ENCODE measurements around the gene BATF. TPM values are rescaled to one million over a fixed set of nuclear protein-coding genes. Genes with fewer than 3 reads are reported as not detected.

BATF gene
- total RNA-seq, 1 experiment from 2014 or later: 1.7 TPM

DNA sequence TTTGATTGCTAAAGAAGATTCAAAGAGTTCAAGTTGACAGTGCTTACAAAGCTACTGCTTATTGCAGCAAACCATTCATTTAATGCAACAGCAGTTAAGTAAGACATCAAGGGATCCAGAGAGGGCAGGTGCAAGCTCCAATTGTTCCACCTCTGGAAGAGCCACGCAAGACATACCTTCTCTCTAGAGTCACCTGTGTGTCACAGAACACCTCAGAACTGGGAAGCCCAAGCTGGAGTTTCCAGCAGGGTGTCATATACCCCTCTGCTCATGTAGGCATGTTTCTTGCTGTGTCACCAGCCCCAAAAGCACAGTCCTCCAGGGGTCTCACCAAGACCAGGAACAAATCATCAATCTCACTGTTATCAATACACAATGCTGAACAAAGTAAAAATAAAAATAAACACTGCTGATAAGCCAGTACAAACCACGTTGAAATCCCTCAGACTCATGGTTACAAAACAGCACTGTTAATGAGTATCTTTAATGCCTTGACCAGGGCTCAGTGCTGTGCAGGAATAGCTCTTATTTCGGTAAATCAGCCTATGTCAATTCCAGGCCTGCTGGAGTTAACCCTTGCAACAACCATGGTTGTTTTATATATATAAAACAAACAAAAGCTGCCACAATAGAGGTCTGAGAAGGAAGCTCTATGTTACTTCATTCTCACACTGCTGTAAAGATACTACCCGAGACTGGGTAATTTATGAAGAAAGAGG lies 37.4 kb upstream of the BATF start:
- BruUV-seq (replicated peaks): no TSS peak
- CTCF ChIA-PET: interaction anchor here (0.6 to 1.5 kb wide), 4 partner anchors 55 to 177 kb away, joined by 3 to 7 read pairs (median 4); no protein-coding TSS in a partner anchor

DNA sequence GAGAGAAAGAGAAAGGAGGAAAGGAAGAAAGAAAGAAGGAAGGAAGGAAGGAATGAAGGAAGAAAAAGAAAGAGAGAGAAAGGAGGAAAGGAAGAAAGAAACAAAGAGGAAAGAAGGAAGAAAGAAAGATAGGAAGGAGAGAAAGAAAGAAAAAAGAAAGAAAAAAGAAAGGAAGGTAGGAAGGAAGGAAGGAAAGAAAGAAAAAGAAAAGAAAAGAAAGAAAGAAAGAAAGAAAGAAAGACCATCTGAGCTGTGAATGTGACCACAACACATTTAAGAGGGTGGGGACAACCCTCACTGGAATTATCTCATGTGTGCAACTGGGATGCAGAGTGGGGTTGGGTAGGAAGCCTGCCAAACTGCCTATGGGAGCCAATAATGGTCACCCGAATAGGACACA lies 36.0 kb upstream of the BATF start:
- TF ChIP-seq CTCF (IDR thresholded peaks at IDR 0.05; ENCODE audit: insufficient read depth in 1 of 2, low read depth in 1 of 2, low read length in 1 of 2, severe bottlenecking in 1 of 2, unreplicated experiment in 1 of 2): no peak
- H3K27ac Mint-ChIP-seq (ENCODE audit: unreplicated experiment): no peak overlapping the region
- H3K27me3 ChIP-seq (replicated peaks; ENCODE audit: control insufficient read depth, insufficient read depth, low read length): no peaks in the 10 kb centered on the region
- intact Hi-C loops (cut with micrococcal nuclease; ENCODE audit: unreplicated experiment): no loop called here
- H3K36me3 ChIP-seq (ENCODE audit: control insufficient read depth, insufficient read depth, low read length): no peaks in the 10 kb centered on the region
- H3K9me3 Mint-ChIP-seq (ENCODE audit: unreplicated experiment): no peaks in the 10 kb centered on the region
- H3K4me3 ChIP-seq (ENCODE audit: low read depth, low read length): no peak overlapping the region
- no peak for DNase-seq
- H3K4me1 Mint-ChIP-seq (ENCODE audit: low read depth, unreplicated experiment): no peaks in the 10 kb centered on the region
- no peaks in the 10 kb centered on the region for H3K36me3 Mint-ChIP-seq (ENCODE audit: insufficient read depth, unreplicated experiment)
- no peaks in the 10 kb centered on the region for H3K4me1 ChIP-seq
- ChIA-PET POLR2A (no interaction called here), CTCF (interaction anchor here (0.8 kb wide), 1 partner anchor 19 kb away, joined by 3 read pairs; no protein-coding TSS in a partner anchor)
- H3K9me3 ChIP-seq: no peaks in the 10 kb centered on the region
- H3K4me3 Mint-ChIP-seq (ENCODE audit: unreplicated experiment): no peak overlapping the region
- no TSS peak for BruUV-seq (replicated peaks)
- no peaks in the 10 kb centered on the region for H3K27me3 Mint-ChIP-seq (ENCODE audit: insufficient read depth, unreplicated experiment)

More for the DNA sequence above, 37.4 kb upstream of the BATF start:
- no peak for TF ChIP-seq CTCF (IDR thresholded peaks at IDR 0.05; ENCODE audit: insufficient read depth in 1 of 2, low read depth in 1 of 2, low read length in 1 of 2, severe bottlenecking in 1 of 2, unreplicated experiment in 1 of 2)
- no peaks in the 10 kb centered on the region for H3K36me3 Mint-ChIP-seq (ENCODE audit: insufficient read depth, unreplicated experiment)
- Histone ChIP-seq H3K9me3 (no peaks in the 10 kb centered on the region), H3K4me3 (ENCODE audit: low read depth, low read length) (no peak overlapping the region), H3K4me1 (no peaks in the 10 kb centered on the region), H3K27me3 (replicated peaks; ENCODE audit: control insufficient read depth, insufficient read depth, low read length) (no peaks in the 10 kb centered on the region), H3K36me3 (ENCODE audit: control insufficient read depth, insufficient read depth, low read length) (no peaks in the 10 kb centered on the region)
- H3K9me3 Mint-ChIP-seq (ENCODE audit: unreplicated experiment): no peaks in the 10 kb centered on the region
- no peaks in the 10 kb centered on the region for H3K27me3 Mint-ChIP-seq (ENCODE audit: insufficient read depth, unreplicated experiment)
- POLR2A ChIA-PET: no interaction called here
- no peak overlapping the region for H3K4me3 Mint-ChIP-seq (ENCODE audit: unreplicated experiment)
- intact Hi-C loops (cut with micrococcal nuclease; ENCODE audit: unreplicated experiment): no loop called here
- H3K27ac Mint-ChIP-seq (ENCODE audit: unreplicated experiment): no peak overlapping the region
- DNase-seq: peak in 1 of 2 experiments; percentile 21
- H3K4me1 Mint-ChIP-seq (ENCODE audit: low read depth, unreplicated experiment): peaks cover 4% of the 10 kb centered on the region

GRCh38 chr14:75487155-75487671 lies 35.1 kb upstream of the BATF start:
- H3K36me3 Mint-ChIP-seq (ENCODE audit: insufficient read depth, unreplicated experiment): no peaks in the 10 kb centered on the region
- no peak for TF ChIP-seq CTCF (IDR thresholded peaks at IDR 0.05; ENCODE audit: insufficient read depth in 1 of 2, low read depth in 1 of 2, low read length in 1 of 2, severe bottlenecking in 1 of 2, unreplicated experiment in 1 of 2)
- ChIA-PET POLR2A (no interaction called here), CTCF (interaction anchor here (0.7 to 2.4 kb wide), 3 partner anchors 20 to 179 kb away, joined by 3 to 18 read pairs (median 3); no protein-coding TSS in a partner anchor)
- H3K4me1 ChIP-seq: no peaks in the 10 kb centered on the region
- no peak overlapping the region for H3K4me3 ChIP-seq (ENCODE audit: low read depth, low read length)
- H3K4me3 Mint-ChIP-seq (ENCODE audit: unreplicated experiment): no peak overlapping the region
- H3K27me3 ChIP-seq (replicated peaks; ENCODE audit: control insufficient read depth, insufficient read depth, low read length): no peaks in the 10 kb centered on the region
- no peak overlapping the region for H3K27ac Mint-ChIP-seq (ENCODE audit: unreplicated experiment)
- no peak for DNase-seq
- H3K4me1 Mint-ChIP-seq (ENCODE audit: low read depth, unreplicated experiment): no peaks in the 10 kb centered on the region
- intact Hi-C loops (cut with micrococcal nuclease; ENCODE audit: unreplicated experiment): no loop called here
- BruUV-seq (replicated peaks): no TSS peak
- H3K36me3 ChIP-seq (ENCODE audit: control insufficient read depth, insufficient read depth, low read length): no peaks in the 10 kb centered on the region
- no peaks in the 10 kb centered on the region for H3K9me3 Mint-ChIP-seq (ENCODE audit: unreplicated experiment)
- no peaks in the 10 kb centered on the region for H3K9me3 ChIP-seq
- H3K27me3 Mint-ChIP-seq (ENCODE audit: insufficient read depth, unreplicated experiment): no peaks in the 10 kb centered on the region

All from Caco-2 (cell line).